Activated CD4-positive, alpha-beta T cell treated with anti-CD3 and anti-CD28 coated beads, Interleukin-2, amount 50 U/mL, for 24 hours (primary cell): ENCODE results near the gene CAPN5.

Experiments
- DNase-seq, 2 donors: peaks; one replicate each; pipeline ENCODE4 v3.0.0-alpha.2; 2020; ENCODE audit warnings: low read depth in 1 of 2, low spot score in 1 of 2

Gene CAPN5

DNA sequence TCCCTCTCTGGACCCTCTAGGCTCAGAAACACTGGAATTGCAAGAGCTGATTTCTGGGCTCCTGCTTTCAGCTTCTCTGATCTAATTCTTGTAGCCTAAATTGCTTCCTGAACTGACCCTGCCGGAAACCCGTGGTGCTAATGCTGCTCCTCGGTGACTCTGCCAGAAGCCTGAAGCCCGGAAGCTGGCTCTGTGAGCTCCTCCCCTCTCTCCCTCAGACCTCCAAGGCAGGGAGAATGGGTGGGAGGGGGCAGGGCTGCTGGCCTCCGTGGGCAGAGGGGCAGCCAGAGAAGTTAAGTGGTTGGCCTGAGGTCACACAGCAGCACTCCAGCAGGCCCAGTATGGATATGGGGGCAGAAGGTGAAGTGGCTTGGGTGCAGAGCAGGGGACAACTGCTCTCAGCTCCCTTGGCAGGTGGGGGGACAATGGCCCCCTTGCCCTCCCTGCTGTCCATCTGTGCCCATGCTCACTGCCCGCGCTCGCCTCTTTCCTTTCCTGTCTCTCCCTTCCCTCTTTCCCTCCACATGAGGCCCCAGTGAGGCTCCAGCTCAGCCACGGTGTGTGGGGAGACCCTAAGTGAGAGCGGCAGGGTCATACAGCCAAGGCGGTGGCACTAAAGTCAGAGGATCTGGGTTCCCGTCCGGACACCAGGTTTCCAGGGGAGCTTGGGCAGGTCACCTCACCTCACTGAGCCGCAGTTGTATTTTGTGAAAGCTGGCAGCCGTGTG lies 16.2 kb downstream of the CAPN5 start:
- DNase-seq, result peak; percentile 19 to 26

DNA sequence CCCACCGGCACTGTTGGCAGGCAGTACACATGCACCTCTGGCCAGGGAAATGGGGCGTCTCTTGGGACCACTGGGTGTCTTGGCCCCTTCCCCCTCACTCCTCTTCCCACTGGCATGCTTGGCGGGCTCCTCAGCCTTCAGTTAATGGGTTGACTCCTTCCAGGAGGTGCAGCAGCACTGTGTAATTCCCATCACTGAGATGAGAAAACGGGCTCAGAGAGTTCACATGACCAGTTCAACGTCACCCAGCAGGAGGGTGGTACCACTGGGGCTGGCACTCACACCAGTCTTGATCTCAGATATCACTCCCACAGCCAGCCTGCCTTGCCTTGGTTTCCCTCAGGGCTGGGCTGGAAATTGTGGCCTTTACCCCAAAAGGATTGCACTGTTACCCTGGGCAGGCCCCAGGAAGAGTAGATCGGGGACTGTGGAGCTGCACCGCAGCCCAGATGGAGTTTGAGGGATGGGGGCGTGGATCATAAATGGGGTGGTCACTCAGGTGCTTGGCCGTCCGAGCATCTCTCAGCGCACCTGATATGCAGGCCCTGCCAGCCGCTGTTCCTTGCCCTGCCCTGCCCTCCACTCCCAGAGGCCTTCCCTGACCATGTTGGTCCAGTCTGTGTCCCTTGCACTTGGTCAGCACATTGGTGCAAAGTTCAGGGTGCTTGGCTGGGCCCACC lies 16.9 kb downstream of the CAPN5 start:
- DNase-seq, result no peak

DNA sequence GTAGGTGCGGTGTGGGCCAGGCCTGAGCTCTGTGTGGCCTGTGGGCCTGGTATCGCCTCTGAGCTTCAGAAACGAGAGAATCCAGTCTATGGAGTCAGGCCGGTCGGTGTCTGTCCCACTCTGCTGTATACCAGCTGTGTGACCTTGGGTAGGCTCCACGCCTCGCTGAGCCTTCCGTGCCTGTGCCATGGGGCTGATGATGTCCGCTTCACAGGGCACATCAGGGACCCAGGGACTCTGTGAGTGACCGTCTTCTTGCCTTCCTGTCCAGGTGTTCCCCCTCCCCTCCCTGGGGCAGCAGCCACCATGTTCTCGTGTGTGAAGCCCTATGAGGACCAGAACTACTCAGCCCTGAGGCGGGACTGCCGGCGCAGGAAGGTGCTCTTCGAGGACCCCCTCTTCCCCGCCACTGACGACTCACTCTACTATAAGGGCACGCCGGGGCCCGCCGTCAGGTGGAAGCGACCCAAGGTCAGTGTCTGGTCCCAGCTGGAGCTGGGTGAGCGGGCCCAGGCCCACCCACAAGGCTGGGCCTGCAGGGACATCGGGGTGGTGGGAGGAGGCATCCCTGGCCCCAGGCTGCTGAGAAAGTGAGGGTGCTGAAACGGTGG lies 17.9 kb downstream of the CAPN5 start:
- DNase-seq, result no peak

DNA sequence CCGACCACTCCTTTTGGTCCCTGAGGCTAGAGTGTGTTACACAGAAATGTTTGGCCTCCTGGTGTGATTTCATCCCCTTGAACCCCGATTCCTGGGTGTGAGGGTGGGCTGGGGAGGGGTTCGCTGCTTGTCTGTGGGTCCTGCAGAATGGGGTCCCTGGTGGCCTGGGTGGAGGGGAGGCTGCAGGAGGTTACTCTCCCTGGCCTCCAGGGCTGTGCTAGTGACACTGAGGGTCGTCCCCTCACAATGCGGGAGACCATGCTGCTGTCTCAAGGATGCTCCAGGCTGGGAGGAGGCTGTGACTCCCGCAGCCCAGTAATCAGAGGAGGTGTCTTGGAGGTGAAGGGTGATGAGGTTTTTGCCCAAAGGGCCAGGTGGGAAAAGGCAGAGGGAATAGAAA lies 18.9 kb downstream of the CAPN5 start:
- DNase-seq, result no peak

DNA sequence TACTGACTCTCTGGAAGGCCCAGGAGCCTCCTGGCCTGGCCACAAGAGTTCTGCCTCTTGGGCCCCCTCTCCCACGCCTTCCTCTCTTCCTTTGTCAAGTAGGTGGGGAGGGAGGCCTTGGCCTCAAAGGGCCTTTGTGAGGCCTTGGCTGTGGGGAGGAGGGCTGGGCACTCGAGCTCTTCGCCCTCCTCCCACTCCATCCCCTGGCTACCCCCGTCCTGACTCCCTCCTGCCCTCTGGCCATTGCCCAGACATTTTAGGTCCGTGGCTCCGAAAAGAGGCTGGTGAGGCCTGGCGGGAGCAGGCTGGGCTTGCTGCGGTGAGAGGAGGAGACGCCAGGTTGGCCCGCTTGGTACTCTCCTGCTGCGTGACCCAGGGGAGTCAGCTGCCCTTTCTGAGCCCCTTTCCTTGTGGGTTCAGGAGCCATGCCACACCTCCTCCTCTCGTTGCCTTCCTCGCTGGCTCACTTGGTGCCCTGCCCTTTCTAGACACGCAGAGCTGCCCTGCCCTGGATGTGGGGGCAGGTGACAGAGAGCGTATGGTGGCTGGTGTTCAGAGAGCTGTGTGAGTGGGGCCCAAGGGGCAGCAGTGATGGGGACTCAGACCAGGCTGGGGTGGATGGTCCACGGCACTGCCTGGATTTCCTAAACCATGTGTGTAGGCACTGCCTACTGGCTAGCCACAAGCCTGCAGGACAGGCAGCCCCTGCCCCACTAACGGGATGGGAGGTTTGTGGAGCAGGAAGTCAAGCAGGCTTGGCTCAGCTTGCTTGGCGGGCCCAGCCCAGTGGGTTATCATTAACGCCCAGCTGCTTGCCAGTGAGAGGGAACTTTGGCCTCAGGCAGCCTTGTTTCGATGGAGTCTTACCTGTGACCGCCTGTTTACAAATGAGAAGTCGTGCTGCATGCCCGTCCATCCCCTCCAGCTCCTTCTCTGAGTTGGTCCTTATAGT lies 20.0 kb downstream of the CAPN5 start:
- DNase-seq, result no peak

DNA sequence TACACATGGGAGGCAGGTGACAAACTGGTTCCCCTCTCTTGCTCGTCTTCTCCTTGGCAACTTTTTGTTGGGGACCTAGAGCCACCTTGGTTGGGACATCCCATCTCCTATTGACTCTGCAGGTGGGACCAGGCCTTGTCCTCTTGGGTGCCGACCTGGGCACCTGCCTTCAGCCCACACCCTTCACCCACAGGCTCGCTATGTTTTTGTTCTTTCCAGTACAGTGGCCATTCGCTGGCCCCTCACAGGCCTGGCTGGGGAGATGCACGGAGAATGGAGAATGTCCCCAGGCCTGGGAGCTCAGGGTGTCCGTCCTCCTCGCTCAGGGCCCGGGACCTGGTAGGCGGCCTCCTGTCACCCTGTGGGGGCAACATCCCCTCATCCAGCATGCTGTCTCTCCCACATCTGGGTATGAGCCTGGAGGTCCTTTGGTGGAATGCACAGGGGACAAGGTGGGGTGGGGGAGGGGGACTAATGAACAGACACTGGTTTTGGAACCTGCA lies 21.0 kb downstream of the CAPN5 start:
- no peak for DNase-seq

DNA sequence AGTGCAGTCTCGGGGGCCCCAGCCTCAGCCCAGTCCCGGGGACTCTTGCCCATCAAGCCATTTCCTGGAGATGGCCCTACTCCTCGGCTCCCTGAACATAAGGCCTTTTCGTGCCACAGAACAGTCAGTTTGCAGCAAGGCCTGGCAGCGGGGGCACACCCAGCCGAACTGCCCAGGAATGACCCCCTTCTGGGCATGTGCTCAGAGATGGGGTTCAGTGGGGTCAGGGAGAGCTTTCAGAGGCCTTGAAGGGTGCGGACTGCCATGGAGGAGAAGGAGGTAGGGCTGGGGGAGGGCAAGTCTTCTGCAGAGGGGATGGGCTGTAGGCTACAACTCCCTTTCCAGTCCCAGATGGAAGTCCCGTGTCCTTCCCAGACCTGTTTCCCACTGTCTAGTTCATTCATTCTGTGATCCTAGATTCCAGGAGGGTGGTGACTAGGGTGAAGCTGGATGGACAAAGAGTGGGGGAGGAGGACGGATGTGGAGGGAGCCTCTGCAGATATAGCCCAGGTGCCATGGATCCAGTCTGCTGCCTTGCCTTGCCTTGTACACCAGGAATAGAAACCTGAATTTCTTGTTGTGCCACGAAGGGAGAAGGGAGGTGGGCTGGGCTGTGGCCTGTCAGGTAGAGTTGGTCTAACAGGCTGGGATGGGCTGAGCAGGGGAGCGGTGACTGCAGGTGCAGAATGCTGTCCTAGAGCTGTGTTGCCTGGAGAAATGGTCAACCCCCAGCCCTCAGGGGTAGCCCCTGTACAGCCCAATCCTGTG lies 21.6 kb downstream of the CAPN5 start:
- DNase-seq, result no peak

DNA sequence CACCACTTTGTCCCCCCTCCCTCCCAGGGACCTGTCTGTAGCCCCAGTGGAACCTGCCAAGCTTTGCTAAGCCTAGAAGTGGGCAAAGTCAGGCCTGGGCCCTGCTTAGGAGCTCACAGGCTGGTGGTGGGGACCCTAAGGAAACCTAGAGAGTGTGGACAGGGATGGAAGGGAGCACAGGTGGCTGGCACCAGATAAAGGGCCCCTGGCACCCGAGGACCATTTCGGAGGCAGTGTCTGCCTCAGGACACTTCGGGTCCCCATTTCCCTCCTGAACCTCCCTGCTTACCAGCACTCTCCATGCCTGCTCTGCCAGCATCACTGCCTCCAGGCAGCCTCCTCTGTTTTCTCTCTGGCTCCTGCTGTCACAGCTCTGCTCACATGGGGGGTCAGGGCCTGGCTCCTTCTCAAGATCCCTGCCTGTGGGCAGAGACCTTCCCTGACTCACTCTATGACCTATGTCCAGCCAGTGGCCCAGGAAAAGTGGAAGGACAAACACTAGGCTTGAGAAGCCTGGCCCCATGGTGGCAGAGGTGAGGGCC lies 22.3 kb downstream of the CAPN5 start:
- no peak for DNase-seq

DNA sequence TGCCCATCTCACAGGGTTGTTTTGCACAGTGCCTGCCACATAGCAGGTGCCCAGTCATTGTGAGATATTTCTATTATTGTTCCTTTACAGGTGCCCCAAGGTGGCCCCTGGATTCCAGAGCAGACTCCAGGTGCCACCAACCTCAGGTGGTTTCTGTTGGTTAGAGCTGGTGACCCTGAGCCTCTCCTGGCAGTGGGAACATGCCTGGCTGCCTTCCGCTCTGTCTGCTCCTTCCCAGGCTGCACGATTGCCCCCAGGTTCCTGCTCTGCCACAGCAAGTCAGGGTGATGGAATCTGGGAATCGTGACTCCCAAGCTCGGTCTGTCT lies 23.2 kb downstream of the CAPN5 start:
- no peak for DNase-seq

DNA sequence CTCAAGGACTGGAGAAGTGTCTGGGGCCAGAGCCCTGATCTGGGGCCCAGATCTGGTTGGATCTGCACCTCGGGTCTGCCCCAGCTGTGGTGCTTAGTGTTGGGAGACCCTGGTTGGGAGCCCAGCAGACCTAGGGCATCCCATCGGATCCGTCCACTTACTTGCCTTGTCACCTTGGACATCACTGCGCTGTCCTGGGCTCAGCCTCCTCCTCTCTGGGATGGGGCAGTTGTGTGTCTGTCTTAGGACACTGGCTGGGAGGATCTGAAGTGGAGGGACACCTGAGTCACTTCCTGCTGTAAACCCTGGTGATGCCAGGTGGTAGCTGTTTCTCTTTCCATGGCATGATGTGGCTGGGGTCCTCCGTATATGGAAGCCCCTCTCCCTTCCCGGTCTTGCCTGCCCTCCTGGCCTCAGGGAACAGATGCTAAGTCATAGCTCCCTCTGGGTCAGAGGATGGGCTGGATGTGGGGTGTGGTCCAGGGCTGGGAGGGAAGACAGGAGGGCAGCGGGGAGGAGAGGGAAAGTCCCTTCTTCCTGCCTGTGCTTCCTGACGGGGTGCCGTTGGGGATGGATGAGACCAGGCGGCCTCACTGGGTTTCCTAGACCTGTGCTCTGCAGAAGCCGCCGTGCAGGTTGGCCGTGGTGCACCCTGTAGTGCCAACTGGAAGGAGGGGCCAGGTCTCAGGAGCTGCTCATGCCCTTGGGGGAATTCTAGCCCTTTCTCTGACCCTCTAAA lies 23.8 kb downstream of the CAPN5 start:
- no peak for DNase-seq

DNA sequence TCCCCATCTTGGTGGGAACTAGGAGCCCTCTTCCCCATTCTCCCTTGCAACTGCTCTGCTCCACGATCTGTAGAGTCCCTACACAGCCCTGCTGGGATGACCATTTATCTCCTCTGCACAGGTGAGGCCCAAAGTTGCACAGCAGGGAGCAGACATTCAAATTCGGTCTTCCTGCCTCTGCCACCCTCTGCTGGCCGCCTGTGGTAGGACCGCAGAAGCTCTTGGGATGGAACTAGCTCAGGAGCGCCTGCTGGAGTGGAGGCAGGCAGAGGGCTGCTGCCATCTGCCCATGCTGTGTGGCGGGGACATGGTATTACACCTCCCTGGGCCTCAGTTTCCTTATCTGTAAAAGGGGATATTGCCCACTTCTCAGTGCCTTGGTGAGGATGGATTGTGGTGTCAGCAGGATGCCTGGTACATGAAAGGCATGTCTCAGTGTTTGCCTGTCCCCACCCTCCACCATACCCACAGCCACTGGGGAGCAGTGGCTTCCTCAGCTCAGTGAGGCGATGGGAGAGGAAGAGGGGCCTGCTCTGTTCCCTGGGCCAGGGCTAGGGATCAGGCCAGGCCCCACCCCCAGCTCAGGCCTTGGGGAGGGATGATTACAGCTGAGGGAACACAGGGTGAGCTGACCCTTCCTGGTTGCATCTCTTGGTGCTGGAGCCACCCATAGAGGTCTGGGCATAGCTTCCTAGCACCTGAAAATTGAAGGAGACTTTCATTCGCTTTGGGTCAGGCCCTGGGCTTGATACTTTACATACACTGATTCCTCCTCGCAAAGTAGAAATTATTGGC lies 24.6 kb downstream of the CAPN5 start:
- peak; percentile 54 to 71 for DNase-seq

DNA sequence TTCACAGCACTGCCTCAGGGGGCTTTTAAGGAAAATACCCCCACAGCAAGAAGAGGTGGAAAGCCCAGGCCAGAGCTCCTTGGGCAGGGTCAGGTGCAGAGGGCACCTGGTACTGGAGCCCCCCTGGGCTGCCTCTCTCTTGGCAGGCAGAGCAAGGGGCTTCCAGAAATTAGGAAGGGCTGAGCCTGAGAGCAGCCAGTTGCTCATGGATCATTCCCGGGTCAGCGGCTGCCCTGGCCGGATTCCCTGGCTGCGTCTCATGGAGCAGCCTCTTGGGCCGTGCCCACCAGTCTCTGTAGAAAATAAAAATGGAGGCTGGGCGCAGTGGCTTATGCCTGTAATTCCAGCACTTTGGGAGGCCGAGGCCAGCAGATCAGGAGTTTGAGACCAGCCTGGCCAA lies 25.6 kb downstream of the CAPN5 start:
- DNase-seq, result no peak

DNA sequence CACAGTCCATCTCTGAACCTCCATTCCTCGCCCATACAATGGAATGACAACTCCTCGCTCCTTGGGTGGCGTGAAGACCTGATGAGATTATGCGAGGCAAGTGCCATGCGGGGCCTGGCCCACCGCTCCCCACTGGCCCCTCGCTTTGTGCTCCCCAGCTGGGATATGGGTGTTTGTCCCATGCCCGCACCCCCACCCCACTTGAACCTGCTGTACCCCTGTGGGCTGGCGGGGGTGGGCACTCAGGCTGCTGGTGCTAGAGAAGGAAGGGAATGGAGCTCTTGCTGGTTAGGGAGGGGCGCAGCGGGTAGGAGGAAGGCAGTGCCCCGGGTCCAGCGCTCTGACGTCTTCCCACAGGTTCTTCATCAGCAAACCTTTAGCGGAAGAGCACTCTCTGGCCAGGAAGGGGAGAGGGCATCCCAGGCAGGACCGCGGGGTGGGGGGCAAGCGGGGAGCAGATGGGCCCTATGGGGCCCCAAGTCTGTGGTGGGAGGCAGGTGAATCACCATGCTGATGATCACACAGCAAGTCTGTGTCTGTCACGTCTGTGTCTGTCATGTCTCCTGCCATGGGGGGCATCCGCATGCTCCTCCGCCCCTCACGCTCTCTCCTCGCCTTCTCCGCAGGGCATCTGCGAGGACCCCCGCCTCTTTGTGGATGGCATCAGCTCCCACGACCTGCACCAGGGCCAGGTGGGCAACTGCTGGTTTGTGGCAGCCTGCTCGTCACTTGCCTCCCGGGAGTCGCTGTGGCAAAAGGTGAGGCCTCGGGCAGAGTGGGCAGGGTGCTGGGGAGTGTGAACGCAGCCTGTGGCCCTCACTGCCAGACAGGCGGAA lies 26.5 kb downstream of the CAPN5 start:
- no peak for DNase-seq

DNA sequence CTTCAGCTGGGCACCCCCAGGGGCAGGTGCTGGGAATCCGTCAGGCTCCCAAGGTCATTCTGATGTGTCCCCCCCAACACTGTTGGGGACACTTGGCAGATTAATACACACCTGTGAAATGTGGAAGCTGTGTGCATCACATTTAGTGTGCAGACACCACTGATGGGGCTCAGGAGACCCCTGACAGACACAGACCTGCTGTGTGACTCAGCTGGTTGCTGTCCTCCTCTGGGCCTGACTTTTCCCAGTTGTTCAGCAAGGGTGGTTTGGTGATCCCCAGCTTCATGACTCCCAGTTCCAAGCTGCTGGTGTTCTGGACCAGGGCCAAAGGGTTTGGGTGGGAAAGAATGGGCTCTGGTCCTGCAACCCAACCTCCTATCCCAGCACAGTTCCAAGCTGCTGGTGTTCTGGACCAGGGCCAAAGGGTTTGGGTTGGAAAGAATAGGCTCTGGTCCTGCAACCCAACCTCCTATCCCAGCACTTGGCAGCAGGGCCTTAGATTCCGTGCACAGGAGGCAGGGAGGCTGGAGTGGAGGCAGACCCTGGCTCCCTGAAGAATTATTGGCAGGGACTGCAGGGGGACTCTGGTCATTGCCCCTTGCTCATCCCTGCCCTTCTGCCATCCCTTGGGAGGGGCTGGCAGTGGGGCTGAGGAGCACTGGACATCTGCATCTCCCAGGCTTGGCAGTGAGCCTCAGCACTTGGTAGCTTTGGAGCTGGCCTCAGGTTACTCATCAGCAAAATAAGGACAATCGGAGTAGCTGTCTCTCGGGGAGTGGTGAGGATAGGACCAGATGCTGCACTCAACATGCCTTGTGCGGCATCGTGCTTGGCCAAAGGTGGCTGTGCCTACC lies 27.4 kb downstream of the CAPN5 start:
- no peak for DNase-seq

DNA sequence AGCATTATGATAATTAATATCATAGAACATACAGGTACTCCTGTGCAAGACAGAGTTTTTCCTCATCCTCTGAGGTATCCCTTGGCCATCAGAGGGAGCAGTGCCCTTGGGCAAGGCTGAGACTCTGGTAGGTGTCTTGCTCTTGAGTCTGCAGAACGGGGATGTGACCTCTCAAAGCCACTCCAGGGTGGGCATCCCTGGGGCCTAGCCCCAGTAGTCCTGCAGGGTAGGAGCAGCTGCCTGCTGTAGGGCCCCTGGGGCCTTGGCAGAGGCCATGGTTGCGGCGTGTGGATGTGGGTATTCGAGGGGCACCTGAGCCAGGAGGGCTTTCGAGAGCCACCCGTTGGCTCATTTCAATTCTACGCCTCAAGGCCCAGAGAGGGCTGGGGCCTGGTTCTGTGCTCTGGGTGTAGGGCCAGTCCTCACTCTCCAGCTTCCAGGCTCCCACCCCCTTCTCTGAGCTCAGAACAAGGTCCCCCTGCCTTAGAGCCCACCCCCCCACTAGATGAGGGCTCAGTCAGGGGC lies 28.1 kb downstream of the CAPN5 start:
- DNase-seq, result no peak

DNA sequence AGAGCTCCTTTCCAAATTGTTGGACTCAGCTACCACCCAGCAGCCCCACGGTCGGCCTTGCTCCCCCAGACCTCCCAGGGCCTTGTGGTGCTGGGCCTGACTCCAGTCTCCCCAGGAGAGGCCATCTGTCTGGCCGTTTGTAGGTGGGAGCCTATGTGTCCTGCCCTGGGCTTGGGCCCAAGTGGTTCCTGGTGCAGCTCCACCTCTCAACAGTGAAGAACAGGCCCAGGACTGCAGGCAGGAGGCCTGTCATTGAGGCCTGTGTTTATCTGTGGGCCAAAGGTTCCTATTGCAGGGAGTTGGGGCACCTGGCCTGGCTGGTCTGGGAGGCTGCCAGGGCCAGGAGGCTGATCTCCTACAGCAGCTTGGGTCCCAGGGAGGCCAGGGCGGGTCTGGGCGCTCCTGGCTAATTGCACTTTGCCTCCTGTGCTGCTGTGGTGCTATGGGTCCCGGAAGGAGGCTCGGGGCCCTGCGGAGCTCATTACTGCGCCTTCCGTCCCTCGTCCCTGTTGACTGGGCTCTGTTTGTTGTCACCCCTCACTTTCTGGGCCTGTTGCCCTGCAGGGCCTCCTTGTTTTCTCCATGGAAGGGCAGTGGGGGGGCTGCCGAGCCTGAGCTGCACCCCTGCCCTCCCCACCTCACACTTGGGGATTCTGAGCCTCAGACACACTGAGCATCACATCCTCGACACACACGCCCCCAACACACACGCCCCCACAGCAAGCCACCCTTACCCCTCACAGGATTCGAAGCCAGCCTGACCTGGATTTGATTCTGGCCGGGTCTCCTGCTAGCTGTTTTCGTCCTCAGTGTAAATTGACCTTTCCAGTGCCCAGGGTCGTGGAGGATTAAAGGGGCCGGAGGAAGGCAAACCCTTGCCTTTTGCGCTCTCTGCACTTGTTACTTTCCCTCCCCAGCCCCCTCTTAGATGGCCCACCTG lies 29.1 kb downstream of the CAPN5 start:
- no peak for DNase-seq
